ENCODE measurements around the gene TANK. TPM values are rescaled to one million over a fixed set of nuclear protein-coding genes. Genes with fewer than 3 reads are reported as not detected.

Gene TANK
- total RNA-seq, 1 experiment from 2014 or later: 52.5 TPM

DNA sequence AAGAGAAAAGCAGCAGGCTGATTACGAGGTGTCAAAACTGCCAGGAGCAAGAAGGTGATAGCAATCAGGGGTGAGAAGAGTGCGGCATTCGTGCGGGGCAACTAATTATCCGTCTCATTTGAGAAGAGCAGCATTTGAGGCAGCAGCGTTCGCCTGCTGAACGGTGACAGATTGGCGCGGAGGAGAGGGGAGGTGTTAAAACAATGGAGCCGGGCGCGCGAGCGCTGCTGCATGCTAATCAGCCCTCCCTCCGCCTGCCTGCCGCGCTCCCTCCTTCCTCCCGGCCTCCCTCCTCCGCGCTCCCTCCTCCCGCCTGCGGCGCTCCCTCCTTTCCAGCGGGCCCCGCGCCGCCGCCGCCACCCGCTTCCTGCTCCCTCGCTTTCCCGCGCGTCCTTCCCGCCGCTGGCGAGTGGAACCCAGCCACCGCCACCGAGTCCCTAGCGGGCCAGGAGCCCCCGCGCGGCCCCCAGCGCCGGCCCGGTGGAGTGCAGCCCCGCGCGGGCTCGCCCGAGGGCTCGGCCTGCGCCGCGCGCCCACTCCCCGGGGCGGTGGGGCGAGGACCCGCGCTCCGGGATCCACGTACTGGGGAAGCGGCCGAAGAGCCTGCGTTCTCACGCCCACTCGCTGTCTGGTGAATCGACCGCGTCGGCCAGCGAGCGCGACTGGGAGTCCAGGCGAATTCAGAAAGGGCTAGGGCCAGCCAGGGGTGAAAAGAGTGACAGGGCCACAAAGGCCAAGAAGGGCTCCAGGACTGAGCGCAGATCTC is 78.5 kb downstream of the TANK start:
- Histone ChIP-seq H3K9me2 (ENCODE audit: insufficient read depth) (no peaks in the 10 kb centered on the region), H3K27ac (ENCODE audit: low read depth, low read length) (no peak overlapping the region), H3K4me3 (replicated peaks in 1 of 2; ENCODE audit: low read depth in 1 of 2, low read length in 2 of 2) (no peak overlapping the region), H3K27me3 (ENCODE audit: insufficient read depth, low read length) (no peaks in the 10 kb centered on the region), H3K4me2 (ENCODE audit: low read length) (no peak overlapping the region), H3K9ac (ENCODE audit: low read length) (no peak overlapping the region), H3K36me3 (ENCODE audit: control insufficient read depth in 1 of 2, insufficient read depth in 2 of 2, low read length in 2 of 2) (peaks cover 0 to 24% of the 10 kb centered on the region in 2 experiments; a peak in 2 of 4 replicates), H3K9me3 (ENCODE audit: control insufficient read depth in 1 of 2, insufficient read depth in 1 of 2, low read depth in 1 of 2, low read length in 2 of 2) (no peaks in the 10 kb centered on the region), H3K4me1 (ENCODE audit: control insufficient read depth in 1 of 2, insufficient read depth in 2 of 2, low read length in 2 of 2) (peaks cover 6 to 7% of the 10 kb centered on the region in 2 experiments), H4K20me1 (ENCODE audit: insufficient read depth) (no peaks in the 10 kb centered on the region), H2AFZ (ENCODE audit: low read depth, low read length, poor library complexity, severe bottlenecking) (no peak overlapping the region), H3K79me2 (ENCODE audit: insufficient read depth, low read length) (peaks cover 3% of the 10 kb centered on the region; the same call in 1 of the 2 replicates)
- TF ChIP-seq FOSL1 (IDR thresholded peaks at IDR 0.05; ENCODE audit: low read depth): no peak
- TF ChIP-seq, protein P1, sequence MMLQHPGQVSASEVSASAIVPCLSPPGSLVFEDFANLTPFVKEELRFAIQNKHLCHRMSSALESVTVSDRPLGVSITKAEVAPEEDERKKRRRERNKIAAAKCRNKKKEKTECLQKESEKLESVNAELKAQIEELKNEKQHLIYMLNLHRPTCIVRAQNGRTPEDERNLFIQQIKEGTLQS (IDR thresholded peaks at IDR 0.05): no peak
- TF ChIP-seq YY1 (IDR thresholded peaks at IDR 0.05; ENCODE audit: extremely low read depth, insufficient replicate concordance, low read depth, low read length): no peak
- TF ChIP-seq ZFX (IDR thresholded peaks at IDR 0.05): no peak
- TF ChIP-seq SIN3A (IDR thresholded peaks at IDR 0.05; ENCODE audit: low read depth): no peak
- TF ChIP-seq POLR2AphosphoS5 (IDR thresholded peaks at IDR 0.05; ENCODE audit: low read depth, low read length): no peak
- TF ChIP-seq, protein P2, sequence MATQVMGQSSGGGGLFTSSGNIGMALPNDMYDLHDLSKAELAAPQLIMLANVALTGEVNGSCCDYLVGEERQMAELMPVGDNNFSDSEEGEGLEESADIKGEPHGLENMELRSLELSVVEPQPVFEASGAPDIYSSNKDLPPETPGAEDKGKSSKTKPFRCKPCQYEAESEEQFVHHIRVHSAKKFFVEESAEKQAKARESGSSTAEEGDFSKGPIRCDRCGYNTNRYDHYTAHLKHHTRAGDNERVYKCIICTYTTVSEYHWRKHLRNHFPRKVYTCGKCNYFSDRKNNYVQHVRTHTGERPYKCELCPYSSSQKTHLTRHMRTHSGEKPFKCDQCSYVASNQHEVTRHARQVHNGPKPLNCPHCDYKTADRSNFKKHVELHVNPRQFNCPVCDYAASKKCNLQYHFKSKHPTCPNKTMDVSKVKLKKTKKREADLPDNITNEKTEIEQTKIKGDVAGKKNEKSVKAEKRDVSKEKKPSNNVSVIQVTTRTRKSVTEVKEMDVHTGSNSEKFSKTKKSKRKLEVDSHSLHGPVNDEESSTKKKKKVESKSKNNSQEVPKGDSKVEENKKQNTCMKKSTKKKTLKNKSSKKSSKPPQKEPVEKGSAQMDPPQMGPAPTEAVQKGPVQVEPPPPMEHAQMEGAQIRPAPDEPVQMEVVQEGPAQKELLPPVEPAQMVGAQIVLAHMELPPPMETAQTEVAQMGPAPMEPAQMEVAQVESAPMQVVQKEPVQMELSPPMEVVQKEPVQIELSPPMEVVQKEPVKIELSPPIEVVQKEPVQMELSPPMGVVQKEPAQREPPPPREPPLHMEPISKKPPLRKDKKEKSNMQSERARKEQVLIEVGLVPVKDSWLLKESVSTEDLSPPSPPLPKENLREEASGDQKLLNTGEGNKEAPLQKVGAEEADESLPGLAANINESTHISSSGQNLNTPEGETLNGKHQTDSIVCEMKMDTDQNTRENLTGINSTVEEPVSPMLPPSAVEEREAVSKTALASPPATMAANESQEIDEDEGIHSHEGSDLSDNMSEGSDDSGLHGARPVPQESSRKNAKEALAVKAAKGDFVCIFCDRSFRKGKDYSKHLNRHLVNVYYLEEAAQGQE (IDR thresholded peaks at IDR 0.05; ENCODE audit: low read depth): no peak
- no peak for ATAC-seq
- BruUV-seq (replicated peaks): no TSS peak
- intact Hi-C loops (cut with micrococcal nuclease): no loop called here
- ChIA-PET RAD21 (ENCODE audit: low non-redundant PET in 1 of 2, low total read pairs in 2 of 2, uncharacterized antibody in 2 of 2, unreplicated experiment in 2 of 2) (no interaction called here), CTCF (no interaction called here), POLR2A (no interaction called here)
- DNase-seq (ENCODE audit: low read depth, low spot score): no peak

All from HCT116 (cell line).